GM19455 (cell line): ENCODE measurements around the gene MBNL1.
"Not testable (repeated sequence)": the region's sequence is repeated elsewhere in the genome, so short reads cannot be mapped to it uniquely, and the experiment has no call there.

Source experiments
- ATAC-seq: cut with Tn5 transposase; IDR thresholded peaks from one replicate; pipeline ENCODE4 v1.9.1; 2021; ENCODE audit not compliant: unreplicated experiment

The MBNL1 gene

DNA sequence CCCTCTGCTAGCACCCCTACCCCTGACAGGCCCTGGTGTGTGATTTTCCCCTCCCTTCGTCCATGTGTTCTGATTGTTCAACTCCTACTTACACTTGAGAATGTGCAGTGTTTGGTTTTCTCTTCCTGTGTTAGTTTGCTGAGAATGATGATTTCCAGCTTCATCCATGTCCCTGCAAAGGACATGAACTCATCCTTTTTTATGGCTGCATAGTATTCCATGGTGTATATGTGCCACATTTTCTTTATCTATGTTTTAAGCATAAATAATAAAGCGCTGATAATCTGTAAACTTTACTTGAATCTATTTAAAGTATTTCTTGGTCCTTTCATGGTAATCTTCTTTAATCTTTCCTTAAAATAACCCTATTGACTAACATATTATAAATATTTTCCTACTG, 128.6 kb downstream of the MBNL1 start:
- ATAC-seq: not testable (repeated sequence)

DNA sequence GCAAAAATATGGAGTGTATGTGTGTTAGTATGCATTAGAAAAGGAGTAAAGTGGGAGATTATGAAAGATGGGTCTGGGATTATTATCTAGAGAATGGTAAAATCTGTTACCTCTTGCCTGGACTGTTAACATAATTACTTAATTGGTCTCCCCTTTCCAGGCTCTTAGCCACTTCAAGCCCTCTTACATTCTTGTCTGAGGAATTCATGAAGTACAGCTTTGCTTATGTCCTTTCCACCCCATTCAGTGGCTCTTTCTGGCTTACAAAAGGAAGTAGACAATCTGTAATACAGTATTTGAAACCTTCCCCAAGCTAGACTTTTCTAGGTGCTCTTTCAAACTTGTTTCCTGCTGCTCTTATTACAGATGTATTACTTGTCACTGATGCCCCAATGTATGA, 129.8 kb downstream of the MBNL1 start:
- ATAC-seq: no peak

DNA sequence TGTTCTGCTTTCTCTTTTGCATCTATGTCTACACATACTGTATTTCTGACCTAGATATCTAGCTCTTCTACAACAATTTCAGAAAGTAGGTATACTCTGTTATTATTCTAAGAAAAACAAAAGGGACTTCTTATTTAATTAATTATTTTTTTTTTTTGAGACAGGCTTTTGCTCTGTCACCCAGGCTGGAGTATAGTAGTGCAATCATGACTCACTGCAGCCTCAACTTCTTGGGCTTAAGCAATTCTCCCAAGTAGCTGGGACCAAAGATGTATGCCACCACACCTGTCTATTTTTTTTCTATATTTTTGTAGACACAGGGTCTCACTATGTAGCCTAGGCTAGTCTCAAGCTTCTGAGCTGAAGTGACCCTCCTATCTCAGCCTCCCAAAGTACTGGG, 130.6 kb downstream of the MBNL1 start:
- ATAC-seq: no peak

DNA sequence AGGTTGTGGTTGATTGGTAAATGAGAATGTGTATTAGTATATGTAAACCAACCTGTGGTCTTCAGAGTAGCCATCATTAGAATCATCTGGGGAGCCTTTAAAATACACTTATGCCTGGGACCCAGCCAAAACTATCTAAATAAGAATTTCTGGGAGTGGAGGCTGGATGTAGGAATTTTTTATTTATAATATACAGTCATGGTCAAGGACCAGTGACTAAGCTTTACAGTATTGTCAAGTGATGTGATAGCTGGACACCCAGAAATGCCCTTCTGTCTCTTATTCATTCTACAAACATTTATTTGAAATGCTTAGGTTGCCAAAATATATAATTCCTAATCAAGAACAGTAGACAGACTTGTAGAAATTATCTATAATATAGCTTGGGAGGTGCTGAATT, 132.2 kb downstream of the MBNL1 start:
- ATAC-seq: no peak

DNA sequence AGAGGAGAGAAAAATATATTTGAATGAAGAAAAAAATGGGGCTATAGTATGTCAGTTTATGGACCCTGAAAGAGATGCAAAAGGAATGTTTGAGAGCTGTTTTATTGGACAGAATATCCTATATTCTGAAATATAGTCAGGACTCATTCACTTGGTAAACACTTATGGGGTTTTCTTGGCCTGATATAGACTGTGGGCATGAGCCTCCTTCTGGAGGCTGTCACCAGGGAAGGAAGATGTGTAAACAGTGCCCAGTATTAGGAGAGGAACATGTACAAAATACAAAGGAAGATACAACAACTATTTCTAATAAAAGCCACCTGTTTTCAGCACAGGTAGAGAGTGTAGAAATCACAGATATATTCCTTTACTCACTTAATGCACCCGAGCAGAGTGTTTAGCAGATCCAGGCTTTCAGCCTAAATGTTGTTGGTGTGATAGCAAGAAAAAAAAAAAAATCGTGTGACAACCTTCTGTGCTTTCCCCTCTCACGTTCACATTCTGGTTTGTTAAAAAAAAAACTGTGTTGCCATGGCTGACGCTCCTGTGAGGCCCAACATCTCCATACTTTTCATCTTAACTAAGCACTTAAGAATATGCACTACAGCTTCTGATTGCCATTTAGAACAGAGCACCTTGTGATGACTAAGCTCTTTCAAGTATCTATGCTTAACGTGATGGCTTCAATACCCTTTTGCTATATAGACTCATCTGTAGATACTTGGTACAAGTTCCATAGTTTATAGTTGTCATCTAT, 134.1 kb downstream of the MBNL1 start:
- ATAC-seq: no peak

DNA sequence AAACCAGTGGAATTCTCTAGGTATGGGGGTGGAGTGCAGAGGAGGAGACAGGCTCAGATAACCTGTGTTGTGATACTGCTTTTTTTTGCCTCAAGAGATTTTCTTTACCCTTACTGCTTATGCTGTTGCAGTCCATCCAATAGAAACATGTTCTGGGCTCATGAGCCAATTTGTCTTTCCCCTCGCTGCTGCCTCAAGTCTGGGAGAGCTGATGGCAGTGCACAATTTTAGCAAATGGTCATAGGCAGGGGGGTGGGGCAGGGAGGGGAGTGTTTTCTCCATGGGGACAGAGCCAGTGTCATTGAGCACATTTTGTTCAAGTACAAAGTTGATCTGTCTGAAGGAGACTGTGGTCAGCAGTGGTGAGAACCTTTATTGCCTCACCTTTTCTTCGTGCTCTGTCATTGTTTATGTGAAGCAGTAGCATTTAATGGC, 134.9 kb downstream of the MBNL1 start:
- no peak for ATAC-seq

DNA sequence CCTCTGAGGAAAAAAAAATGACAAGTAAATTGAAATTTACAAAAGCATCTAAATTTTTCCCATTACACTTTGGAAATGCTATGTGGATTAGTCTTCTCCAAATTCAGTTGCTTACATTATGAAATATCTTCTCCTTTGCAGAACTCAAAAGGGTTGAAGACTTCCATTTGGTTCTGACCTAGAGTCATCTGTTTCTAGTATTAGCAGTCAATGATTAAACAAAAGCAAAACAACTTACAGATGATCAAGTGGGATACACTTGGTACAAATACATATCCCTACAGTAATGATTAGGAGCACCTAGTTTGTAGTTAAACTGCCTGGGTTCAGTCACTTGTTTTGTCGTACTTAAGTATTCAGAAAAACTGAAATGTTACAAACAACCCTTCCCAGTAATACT, 136.2 kb downstream of the MBNL1 start:
- no peak for ATAC-seq

DNA sequence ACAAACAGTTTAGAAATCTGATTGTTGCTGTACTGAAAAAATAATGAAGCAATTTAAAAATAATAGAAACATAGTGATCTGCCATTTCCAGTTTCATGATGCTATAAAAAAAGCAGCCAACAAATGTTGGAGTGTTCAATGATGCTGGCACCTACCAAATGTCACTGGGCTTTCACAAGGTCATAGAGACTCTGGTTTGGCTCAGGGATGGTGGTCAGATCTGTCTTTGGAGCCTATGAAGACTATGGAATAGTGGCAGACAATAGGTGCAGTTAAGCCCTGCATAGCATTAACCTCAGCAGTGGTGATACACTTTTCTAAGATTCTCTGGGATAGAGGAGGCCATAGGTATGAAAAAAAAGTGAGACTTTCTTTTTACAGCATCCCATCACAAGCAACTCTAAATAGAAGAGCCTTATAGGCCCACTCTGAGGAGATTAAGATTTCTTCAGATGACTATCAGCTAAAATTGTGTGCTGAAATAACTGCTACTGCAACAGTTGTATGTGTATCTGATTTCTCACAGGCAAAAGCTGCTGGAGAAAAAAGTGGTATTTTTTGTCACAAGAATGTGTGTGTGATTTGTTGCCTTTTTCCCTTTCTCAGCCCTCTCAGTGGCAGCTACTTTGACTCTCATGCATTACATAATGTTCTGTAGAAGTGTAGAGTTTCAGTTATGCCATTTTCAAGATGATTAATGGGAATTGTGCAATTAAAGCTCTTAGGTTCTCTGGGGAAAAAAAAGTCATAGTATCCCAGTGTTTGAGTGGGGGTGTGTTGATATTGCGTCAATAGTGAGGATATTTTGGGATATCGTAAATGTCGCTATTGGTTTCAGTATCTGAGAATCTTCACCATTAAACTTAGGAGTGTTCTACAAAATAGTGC, 137.4 kb downstream of the MBNL1 start:
- no peak for ATAC-seq

DNA sequence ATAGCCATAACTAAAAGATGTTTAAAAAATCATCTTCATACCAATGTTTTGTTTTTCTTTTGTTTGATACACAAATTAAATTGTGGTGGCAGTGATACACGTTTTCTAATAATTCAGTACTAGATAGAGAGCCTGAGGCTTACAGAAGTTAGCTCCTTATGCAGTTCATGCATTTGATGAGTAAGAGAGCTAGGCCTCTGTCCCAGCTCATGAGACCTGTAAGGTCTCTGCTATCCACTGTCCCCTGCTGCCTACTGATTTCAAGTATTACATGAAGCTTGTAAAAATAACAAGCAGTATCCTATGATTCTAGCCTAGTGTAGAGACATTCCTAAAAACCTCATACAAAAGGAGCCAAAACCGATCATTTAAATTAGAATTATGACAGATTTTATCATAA, 144.5 kb downstream of the MBNL1 start:
- ATAC-seq: no peak

DNA sequence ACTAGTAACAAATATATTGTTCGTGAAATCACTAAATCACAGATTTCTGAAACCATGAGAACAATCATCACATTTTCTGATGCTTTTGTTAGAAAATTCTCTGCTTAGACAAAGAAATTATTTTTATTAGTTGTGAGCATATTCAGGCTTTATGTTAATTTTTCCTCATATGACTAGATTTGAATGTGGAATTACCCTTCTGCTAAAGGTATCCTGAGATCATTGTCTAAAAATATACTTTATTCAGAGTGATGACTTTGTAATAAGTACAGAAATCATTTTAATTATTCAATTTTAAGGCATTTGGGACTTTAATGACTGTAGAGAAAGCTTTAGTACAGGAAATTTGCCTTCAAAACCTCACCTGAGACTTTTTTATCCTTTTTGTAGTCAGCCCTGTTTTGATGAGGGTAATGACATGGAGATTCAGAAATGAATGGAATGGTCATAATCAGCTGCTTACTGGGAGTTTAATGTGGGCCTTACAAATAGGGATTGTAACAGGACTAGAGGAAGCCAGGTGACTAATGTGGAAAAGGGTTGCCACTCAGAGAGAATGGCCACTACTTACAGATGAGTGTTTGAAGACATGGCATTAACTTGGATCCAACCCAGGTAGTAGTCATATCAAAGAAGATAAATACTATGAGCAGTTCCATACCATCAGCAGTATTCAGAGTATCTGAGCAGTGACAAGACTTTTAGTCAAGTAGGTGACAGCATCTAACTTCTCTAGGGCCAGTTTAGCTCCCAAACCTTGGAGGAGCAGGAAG, 148.3 kb downstream of the MBNL1 start:
- ATAC-seq: no peak

DNA sequence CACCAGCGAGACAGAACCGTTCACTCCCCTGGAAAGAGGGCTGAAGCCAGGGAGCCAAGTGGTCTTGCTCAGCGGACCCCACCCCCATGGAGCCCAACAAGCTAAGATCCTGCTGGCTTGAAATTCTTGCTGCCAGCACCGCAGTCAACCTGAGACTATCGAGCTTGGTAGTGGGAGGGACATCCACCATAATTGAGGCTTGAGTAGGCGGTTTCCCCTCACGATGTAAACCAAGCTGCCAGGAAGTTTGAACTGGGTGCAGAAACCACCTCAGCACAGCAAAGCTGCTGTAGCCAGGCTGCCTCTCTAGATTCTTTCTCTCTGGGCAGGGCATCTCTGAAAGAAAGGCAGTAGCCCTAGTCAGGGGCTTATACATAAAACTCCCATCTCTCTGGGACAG, 151.0 kb downstream of the MBNL1 start:
- ATAC-seq: no peak

DNA sequence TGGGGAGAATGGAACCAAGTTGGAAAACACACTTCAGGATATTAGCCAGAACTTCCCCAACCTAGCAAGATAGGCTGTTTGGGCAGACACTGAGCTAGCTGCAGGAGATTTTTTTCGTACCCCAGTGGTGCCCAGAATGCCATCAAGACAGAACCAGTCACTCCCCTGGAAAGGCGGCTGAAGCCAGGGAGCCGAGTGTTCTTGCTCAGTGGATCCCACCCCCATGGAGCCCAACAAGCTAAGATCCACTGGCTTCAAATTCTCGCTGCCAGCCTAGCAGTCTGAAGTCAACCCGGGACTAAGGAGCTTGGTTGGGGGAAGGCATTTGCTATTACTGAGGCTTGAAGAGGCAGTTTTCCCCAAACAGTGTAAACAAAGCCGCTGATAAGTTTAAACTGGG, 152.4 kb downstream of the MBNL1 start:
- no peak for ATAC-seq

DNA sequence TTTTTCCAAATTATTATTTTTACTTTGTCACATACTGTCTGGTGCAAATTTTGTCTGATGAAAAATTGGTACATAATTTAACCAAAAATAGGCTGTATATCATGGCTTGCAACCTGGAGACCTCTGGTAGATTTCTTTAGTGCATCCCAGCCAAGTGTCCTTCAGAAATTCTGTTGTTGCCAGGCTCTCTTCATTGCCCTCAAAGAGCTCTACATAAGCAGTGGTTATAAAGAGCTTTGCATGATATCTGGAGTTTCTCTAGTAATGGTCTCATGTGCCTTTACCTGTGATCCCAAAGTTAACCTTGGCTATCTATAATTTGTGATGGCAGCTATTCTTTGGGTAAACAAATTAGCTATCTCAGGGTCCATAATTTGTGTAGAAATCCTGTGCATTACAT, 157.7 kb downstream of the MBNL1 start:
- no peak for ATAC-seq

DNA sequence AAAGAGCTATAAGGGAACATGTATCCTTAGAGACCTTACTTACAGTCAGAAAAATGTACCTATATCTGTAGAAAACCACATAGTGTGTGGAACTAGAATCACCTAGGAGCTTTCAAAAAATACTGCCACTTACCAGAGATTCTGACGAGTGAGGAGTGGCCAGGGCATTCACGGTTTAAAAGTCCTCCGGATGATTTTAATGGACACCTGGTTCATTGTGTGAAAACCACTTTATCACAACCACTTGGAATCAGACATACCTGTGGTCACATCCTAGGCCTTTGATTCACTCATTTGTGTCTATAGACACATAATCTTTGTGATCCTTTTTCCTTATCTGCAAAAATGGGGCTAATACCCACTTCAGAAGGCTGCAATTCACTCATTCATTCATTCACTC, 159.8 kb downstream of the MBNL1 start:
- no peak for ATAC-seq

DNA sequence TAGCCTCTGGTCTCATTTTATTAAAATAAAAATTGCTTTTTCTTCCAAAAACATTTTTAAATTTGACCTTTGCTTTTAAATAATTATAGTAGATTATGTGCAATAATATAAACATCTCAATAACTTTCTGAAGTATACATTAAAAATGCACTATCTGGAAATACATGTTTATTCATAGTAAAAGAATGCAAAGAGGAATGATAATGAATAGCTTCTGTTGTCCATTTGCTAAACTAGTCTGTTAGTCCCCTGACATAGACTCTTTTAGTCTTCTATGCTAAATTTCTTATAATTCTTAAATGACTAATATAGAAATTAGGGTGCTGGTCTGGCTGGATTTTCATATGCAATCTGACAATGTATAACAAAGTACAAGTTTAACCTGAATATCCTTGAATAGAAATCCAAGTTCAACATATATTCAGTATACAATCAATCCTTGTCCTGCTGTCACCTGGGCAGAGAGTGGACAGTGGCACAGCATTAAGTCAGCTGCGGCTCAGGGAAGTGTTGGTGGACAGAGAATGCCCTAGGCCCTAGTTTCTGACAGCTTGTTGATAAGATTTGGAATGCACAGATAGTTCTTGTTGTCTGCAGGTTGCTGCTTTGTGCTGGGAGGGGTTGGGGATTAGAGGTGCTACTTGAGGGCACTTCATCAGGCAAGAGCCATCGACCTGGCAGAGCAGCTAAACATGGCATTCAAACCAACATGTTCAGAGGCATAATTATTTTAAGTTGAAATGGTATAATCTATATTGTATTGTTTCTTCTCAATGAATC, 161.7 kb downstream of the MBNL1 start:
- ATAC-seq: no peak

DNA sequence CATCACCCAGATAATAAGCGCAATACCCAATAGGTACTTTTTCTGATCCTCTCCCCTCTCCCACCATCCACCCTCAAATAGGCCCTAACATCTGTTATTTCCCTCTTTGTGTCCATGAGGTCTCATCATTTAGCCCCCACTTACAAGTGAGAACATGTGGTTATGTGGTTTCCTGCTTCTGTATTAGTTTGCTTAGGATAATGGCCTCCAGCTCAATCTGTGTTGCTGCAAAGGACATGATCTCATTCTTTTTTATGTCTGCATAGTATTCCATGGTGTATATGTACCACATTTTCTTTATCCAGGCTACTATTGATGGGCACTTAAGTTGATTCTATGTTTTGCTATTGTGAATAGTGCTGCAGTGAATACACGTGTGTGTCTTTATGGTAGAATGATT, 165.4 kb downstream of the MBNL1 start:
- ATAC-seq: no peak

DNA sequence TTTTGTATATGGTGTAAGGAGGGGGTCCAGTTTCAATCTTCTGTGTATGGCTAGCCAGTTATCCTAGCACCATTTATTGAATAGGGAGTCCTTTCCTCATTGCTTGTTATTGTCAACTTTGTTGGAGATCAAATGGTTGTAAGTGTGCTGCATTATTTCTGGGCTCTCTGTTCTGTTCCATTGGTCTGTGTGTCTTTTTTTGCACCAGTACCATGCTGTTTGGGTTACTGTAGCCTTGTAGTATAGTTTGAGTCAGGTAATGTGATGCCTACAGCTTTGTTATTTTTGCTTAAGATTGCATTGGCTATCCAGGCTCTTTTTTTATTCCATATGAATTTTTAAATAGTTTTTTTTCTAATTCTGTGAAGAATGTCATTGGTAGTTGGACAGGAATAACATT, 166.5 kb downstream of the MBNL1 start:
- not testable (repeated sequence) for ATAC-seq

DNA sequence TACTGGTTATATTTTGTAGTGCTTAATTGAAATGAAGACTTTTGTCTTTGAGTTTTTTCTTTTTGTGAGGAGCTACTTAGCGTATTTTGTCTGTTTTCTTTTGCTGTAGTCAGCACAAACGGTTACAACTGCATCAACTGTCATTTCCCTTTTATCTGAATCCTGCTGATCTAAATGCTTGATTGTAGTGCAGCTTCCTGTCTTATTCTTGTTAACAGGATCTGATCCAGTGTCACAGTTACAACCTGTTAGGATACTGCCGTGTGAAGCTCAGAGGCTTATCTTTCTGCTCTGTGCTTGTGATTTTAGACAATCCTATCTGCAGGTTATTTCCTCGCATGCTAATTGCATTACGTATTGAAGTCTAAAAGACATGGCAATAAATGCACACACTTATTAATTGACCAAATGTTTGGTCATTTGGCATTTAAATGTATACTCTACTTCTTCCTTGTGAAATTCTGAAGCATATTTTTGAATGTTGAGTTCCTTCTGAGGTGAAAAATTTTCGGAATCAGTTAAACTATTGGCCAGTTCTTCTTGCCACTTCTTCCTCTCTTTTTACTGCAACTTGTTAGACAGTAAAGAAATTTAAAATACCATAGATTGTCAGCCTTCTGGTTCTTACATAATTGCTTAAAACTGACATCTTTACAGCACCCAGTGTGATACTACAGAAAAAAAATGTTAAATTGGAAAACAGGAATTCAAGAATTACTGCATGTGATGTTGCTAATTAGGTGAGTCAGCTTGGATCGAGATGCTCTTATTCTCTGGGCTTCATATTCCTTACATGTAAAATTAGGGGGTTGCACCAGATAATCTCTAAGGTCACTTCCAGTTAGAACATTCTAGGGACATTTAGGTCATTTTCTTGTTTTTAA, 168.2 kb downstream of the MBNL1 start:
- no peak for ATAC-seq

DNA sequence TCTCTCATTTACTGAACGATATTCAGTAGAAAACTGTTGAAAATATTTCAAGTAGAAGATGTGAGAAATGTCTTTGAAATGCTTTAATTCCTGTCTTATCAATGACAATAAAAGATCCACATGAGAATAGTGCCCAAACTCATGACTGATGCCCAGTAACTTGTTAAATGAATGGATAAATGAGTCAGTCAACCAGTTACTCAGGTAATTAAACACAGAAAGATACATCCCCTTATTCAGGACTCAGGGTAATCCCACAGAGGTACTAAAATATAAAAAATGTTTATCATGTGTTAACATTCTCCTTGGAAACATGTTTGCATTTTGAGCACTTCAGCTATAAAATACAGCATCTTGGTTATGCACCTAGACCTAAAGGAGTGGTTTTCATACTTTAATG, 169.5 kb downstream of the MBNL1 start:
- ATAC-seq: no peak

DNA sequence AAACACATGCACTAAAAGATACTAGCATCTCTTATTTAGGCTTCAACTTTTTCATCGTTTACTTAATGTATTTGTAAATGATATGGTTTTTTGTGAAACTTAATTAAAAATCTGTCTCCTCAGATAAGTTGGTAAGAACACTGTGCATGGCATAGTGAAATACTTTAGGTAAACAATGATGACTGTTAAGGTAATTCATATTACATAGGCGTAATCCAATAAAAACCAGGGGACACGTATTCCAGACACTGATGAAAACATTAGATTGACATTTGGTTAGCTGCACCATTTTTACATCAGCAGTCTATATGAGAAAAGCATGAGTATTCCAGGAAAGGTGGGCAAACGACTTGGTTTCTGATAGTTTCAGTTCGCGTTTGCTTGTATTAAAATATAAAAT, 170.0 kb downstream of the MBNL1 start:
- no peak for ATAC-seq
